HG03097 (cell line): Measurements from ENCODE around the gene NMUR1.
A peak's percentile ranks its signal among the peaks of the same experiment; 100 is the strongest.

Experiments
- ATAC-seq: cut with Tn5 transposase; IDR thresholded peaks from one replicate; pipeline ENCODE4 v1.9.1; 2021; ENCODE audit not compliant: unreplicated experiment, low FRiP score

Gene NMUR1

DNA sequence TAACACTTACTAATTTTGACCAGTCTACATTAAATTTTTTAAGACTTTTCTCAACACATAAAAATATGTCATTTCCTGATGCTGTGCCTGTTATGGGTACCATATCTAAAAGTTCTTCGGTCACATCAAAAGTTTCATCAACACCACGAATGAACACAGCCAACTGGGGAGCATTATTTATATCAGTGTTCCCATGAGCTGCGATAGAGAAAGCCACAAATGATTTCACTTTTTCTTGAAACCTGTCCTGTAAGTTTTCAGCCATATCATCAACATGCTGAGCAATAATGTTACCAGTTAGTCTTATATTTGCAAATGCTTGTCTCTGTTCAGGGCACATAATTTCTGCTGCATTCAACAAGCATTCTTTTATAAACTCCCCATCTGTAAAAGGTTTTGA lies 35.6 kb downstream of the NMUR1 start:
- ATAC-seq = no peak

DNA sequence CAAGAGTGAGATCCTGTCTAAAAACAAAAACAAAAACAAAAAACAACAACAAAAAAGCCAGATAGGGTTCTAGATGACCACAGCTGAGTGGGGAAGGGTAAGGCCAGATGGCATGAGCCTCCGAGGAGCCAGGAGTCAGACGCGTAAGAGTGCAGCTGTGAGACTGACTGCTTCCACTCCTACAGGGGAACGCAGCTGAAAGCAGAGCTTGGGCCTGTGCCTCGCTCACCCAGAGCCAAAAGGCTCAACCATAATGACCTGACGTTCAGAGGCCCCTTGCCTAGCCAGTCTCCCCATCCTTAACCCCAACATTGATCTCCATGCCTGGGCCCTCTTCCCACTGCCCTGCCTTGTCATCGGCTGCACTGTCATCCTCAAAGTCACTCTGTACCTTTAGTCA lies 39.4 kb downstream of the NMUR1 start:
- ATAC-seq = no peak

- no peak for ATAC-seq
Observed at GRCh38 chr2:231489990-231490389, 40.3 kb downstream of the NMUR1 start.

GRCh38 chr2:231488331-231488730 lies 41.9 kb downstream of the NMUR1 start:
- no peak for ATAC-seq

DNA sequence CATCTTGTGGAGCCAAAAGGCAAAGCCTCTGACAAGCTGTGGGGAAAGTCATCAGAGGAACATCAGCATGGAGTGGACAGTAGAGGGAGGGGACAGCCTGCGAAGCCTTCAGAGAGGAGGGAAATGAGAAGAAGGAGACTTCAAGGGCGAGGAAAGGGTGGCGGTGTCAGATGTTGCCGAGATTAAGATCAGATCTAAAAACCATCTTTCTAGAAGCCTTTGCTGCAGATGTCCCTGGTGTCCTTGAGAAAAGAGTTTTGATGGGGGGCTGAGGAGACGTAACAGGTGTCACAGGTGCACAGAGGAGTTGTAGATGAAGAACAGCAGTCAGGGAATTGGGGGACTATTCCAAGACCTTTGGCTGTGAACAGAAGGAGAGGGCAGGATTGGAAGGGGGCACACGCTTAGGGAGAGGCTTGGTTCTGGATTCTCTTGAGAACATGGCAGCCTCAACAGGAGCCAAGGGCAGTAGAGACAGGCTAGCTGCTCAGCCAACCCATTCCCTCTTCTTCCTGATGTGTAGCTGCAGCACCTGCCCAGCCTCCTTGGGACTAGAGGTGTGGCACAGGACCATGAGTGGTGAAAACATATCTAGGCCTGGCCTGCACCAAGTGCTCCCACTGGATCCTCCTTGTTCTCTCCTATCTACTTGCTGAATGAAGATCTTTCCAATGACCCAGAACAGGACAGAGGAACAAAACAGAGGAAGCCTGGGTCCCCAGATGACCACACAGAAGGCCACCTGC lies 43.2 kb downstream of the NMUR1 start:
- no peak for ATAC-seq

DNA sequence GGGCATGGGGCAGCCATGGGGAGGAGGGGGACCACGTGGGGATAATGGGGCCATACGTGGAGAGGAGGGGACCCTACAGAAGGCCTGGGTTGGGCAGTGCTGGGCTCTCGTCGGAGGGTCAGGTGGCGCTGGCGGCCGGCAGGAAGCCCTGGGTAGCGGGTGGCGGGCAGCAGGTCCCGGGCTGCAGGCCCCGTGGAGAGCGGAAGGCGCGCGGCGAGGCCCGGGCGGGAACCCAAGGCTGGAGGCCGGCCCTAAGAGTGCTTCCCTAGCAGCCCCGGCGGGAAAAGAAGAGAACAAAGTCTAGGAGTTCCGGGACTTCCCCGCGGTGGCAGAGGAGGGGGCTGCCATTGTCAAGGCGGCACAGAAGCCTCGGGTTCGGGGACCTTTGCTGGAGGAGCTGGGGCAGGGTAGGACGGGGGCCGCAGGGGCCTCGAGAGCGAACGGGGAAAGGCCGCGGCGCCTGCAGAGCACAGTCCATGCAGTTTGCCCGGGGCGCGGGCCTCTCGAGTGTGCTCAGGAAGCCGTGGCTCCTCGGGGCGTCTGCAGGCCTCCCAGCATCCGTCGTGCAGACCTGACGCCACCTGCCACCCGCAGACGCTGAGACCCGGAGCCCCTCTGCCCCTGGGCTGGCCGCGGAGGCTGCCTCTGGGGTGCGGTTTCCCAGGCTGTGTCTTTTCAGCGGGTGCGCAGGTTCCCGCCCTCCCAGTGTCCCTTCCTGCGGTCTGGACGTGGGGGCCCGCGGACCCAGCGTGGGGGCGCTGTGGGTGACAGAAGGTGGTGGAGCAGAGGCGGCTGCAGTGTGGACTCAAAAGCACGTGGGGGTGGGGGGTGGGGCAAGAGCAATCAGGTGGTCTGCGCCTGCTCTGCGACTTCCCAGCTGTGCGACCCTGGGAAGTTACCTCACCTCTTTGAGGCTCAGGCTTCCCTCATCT lies 46.6 kb downstream of the NMUR1 start:
- no peak for ATAC-seq

DNA sequence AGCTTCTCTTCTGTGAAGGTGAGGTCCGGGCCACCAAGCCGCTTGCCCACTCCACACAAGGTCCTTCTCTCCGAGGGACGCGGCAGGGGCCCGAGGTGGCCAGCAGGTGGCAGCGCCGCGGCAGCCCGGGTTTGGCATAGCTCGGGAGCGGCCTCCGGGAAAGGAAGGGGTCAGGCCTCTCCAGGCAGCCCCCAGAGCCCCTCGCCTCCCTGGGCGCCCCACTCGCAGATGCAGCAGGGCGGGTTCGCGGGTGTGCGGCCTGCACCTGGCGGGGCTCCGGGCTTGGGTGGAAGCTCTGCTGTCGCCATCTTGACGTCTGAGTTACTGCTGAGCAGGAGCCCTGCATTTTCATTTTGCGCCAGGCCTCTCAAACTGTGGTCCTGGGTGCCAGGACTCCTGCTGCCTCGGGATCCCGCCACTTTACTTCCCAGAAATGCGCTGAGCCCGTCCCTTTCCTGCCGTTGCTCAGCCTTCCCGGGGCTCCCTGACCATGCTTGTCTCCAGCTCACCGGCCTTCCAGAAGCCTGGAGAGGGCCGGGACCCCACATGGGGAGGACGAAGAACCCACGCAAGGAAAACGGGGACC lies 47.3 kb downstream of the NMUR1 start:
- peak; percentile 82 for ATAC-seq

DNA sequence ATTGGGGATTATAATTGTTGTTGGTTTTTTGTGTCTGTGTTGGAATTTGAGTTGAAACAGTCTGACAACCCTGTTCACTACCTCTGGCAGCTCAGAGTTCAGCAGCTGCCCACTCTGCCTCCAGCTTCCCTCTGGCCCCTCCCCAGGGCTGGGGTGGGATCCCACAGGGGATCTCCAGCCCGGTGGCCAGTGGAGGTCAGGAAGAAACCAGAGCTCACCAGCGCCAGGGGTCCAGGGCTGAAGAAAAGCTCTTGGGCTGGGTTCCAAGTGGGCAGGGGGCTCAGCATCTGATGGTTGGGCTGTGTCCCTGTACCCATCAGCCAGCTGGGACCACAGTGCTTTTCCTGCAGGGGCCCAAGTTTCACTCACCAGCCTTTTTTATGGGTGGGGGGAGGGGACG lies 49.5 kb downstream of the NMUR1 start:
- no peak for ATAC-seq

DNA sequence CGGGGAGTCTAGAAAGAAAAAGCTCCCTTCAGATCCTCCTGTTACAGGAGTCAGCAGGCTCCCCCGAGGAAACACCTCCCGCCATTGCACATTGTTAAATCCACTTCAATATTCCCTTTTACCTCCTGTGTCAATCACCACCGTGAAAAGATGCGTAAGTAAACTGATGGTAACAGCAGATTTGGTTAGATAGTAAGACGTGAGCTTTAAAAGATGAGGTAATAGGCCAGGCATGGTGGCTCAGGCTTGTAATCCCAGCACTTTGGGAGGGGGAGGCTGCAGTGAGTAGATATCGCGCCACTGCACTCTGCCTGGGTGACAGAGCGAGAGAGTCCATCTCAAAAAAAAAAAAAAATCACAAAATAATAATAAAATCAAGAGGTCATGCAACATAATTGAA lies 50.8 kb downstream of the NMUR1 start:
- no peak for ATAC-seq

- no peak for ATAC-seq
Observed at GRCh38 chr2:231476920-231477319, 53.3 kb downstream of the NMUR1 start.

DNA sequence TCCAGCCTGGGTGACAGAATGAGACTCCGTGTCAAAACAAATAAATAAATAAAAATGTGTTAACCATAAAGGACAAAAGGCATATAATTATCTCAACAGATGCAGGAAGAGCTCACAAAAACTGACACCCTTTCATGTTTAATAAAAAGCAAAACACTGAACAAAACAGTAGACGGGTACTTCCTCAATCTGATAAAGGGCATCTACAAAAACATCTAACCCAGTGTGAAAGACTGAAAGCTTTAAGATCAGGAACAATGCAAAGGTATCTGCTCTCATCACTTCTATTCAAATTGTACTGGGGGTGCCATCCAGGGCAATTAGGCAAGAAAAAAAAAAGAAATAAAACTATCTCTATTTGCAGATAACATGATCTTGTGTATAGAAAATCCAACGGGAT lies 54.3 kb downstream of the NMUR1 start:
- no peak for ATAC-seq
